ACHN (cell line): ENCODE results near the gene STK26.
A peak's percentile ranks its signal among the peaks of the same experiment; 100 is the strongest.
"Not testable (repeated sequence)": the region's sequence is repeated elsewhere in the genome, so short reads cannot be mapped to it uniquely, and the experiment has no call there.

ENCODE experiments used
- DNase-seq: peaks from one replicate; pipeline ENCODE4 v3.0.0-alpha.2; 2015
- in situ Hi-C: cut with HindIII; loops from 2 replicates; pipeline ENCODE4 v1.10.0; 2017; ENCODE audit warnings: low sequenced_read_pairs, low pct_ligation_motif_present, low pct_unique_long_range_greater_than_20kb

The STK26 gene

DNA sequence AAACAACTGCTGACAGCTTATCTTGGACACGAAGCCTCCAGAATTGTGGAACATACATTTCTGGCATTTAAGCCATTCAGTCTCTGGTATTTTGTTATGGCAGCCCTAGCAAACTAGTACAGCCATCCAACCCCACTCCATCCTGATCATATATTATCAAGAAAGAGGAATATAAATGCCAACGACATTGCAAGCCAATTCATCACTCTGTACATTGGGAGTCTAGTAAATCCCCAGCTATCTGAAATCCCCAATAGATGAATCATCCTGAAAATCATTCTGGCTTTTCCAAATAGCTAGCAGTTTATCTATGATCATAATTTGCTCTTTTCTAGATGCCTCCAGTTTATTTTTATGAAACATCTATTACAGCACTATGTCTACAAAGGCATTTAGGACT lies 63.6 kb downstream of the STK26 start:
- in situ Hi-C loops: no loop called here
- DNase-seq: no peak

DNA sequence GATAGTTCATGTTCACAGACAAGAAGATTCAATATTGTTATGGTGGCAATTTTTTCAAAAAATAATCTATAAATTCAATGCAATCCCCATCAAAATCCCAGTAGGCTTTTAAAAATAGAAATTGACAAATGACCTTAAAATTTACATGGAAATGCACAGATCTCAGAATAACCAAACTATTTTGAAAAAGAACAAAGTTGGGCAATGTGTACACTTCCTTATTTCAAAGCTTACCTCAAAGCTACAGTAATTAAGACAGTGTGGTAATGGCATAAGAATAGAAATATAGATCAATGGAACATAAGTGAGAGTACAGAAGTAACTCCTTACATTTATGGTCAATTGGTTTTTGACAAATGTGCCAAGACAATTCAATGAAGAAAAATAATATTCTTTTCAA lies 65.8 kb downstream of the STK26 start:
- in situ Hi-C loops: no loop called here
- DNase-seq: no peak

DNA sequence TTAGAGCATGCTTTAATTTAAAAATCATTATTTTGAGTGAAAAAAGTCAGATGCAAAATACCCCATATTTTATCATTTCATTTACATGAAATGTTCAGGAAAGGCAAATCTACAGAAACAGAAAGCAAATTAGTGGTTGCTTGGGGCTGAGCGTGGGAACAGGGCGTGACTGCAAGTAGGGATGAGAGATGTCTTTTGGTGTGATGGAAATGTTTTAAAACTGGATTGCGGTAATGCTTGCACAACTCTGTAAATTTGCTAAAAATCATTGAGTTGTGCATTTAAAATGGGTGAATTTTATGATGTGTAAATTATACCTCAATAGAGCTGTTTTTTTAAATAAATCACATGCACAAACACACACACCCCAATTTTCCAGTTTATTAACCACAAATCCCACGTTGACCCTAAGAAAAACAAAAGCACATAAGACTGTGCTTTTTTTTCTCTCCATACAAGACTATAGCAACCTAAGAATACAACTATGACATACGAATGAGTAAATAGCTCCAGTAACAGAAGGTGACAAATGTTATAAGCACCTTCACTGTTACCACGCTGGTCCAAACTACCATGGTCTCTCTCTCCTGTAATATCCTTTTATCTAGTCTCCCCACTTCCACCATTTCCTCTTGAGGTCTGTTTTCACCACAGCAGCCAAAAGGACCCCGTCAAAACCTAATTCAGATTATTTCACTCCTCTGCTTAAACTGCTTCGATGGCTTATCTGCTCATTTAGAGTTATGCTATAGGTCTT lies 67.5 kb downstream of the STK26 start:
- in situ Hi-C loops: no loop called here
- no peak for DNase-seq

DNA sequence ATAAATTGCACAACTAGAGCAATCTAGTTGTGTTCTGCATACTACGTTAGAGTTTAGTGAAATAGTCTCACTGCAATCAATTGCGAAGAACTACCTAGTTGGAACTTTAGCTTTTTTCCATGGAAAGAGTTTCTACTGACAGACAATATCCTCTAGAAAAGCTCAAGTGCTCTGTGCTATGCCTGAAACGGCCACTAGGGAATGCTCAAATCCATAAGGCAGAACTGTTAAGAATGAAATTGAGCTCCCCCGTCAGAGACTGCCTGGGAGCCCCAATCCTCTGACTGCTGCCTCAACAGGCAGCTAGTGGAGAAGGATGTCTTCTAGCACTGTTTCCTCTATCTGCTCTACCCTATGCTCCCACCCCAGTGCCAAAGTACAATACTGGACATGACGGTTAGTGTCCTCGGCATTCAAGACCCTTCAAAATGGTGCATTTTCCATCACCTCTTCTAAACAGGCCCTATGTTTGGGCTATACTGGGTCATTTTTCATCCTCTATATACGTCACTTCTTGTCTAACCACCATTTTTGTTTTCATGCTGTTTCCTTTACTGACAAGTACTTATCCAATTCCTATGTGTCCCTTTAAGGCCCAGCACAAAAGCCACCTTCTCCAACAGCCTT lies 69.5 kb downstream of the STK26 start:
- in situ Hi-C loops: no loop called here
- peak; percentile 53 for DNase-seq

DNA sequence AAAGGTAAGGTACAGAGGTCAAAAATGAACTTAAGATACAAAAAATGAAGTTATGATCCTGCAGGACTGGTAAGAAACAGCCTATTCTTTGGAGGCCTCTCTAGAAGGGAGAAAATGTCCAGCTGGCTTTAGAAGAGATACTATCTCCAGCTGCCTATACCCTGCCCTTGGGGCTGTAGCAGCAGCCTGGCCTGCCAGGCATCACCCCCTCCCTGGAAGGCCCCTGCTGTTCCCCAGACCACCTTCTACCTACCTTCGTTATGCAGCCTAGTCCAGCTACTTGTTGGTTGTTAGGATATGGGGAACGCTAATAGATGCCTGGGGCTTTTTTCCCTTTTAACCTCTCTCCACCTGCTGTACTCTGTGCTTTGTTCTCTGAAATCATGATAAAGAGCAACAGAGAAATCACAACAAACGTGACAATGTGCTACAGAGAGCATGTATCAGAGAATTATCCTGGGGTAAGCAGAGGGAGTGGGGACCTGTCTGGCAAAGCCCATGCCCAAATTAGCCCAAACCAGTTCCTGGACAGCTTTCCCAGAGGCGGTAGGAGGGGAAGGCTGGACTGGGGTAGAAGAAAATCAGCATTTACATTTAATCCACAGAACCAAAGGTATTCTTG lies 70.2 kb downstream of the STK26 start:
- no peak for DNase-seq
- in situ Hi-C loops: no loop called here

DNA sequence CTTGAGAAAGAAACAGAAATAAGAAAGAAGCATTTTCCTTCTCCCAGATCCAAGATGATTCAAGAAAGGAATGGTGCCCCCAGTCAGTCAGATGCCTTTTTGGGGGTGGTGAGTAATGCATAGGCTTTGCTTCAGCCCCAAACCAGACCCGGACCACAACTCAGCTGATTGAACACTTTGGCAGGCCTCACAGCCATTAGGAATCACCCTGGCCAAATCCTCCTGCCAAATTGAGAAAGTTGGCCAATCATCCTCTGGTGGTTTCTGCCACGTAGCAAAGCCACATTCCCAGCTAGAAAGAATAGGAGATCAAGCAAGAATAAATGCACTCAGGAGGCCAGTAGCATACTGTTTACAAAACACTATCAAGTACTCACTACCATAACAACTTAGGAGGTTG lies 71.1 kb downstream of the STK26 start:
- in situ Hi-C loops: no loop called here
- no peak for DNase-seq

DNA sequence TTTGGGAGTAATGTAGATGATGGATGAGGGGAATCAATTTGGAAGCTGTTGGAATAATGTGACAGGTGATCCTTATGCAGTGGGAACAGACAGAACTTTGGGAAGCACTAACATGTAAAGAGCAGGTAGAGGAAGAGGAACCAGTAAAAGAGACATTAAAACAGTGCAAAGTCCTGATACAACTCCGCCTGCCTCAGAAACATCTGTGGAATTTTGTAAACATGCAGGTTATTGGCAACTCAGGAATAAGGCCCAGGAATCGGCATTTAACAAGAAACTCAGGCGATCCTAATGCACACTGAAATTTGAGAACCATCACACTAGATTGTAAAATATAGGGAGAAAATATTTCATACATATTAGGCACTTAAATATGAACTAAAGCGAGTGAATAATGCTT lies 75.6 kb downstream of the STK26 start:
- in situ Hi-C loops, DNase-seq: not testable (repeated sequence)

DNA sequence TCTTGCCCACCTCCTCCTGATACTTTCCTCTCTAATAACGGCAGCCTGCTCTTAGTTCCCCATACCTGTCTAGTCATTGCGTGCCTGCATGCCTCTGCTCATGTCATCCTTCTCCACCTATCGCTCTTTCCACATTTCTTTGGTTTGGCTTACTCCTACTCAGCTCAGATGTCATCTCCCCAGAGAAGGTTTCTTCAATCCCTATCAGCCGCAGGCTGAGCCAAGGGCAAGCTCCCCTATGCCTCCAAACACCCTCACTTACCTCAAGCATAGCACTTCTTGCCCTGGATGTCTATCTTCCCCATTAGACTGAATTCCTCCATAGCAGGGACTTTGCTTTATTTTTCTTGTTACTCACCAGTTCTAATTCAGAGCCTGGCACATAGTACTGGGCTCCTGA lies 78.1 kb downstream of the STK26 start:
- no peak for DNase-seq
- in situ Hi-C loops: no loop called here

DNA sequence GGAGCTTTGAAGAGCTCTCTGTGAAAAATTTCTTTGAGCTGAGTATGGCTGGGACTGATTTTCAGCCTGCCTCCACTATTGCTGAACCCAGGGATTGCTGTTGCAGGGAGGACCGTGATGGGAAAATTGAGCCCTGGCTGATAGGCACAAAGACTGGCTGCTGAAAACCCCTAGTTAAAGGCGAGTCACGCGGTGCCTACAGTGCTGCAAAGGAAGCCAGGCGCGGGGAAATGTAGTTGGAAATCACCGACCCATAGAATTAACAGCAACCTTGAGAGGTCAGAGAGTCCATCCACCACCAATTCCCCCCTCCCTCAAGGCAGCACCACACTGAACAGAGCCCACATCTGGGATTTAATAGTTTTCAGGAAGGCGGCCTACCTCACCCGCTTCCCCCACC lies 78.7 kb downstream of the STK26 start:
- no peak for DNase-seq
- in situ Hi-C loops: no loop called here

DNA sequence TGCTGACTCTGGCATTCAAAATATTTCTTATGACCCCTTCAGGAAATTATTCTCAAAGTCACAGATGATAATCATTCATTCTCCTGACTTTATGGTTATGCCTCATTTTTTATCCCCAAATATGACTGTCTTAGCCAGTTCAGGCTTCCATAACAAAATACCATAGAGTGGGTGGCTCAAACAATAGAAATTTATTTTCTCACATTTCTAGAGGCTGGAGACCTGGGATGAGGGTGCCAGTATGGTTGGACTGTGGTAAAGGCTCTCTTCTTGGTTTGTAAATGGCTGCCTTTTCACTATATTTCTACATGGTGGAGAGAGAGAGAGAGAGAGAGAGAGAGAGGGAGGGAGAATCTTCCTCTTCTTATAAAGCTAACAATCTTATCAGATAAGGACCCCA lies 84.2 kb downstream of the STK26 start:
- in situ Hi-C loops: no loop called here
- DNase-seq: no peak

DNA sequence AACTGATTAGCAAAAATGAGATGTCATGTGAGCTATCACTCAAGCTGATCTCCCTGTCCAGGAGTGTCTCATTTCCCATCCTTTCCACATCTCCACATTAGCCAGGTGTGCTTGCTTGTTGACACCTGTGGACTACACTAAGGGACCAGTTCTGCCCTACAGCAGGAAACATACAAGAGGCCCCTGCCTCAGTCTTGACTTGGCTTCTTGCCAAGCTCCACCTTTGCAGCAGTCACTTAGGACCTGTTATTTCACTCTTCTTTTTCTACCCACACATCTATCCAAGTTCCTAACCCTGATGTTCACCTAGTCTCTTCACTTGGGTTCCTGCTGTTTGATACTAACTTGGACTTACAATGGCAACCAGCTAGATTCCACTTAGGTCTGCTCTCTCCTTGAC lies 91.5 kb downstream of the STK26 start:
- DNase-seq: no peak

DNA sequence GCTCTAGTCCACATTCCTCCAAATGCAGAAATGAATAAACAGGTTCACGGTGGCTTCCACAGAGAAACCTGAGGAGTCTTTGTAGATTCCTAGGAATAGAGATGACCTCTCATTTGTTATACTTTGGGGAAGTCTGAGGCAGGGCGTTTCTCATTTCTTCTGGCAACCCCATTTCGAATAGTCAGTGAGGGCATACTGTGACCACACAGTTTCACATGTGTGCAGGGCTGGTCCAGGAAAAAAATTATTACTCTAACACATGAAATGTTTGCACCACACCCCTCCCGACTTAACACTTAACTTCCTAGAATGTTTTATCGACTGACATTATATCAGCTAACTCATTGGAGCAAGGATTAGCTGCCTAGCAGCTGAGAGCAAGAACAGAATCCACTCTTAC lies 92.7 kb downstream of the STK26 start:
- no peak for DNase-seq
- in situ Hi-C loops: no loop called here

More for the DNA sequence above, 91.5 kb downstream of the STK26 start:
- in situ Hi-C loops: no loop called here

DNA sequence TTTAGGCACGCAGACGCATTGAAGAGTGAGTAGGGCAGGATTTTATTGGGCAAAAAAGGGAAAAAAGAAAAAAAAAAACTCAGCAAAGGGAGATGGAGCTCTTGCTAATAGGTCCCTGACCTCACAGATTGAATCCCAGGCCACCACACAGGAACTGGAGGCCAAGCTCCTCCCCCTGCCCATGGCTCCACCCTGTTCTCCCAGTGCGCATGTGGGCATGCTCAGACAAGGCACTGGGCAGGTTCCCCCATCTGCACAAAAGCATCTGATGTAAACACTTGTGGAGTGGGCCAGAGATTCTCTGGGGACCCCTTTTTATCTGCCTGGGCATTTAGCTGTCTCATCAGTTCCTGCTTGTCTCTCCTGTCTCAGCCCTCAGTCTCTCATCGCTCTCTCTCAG lies 95.3 kb downstream of the STK26 start:
- no peak for DNase-seq
- in situ Hi-C loops: no loop called here

DNA sequence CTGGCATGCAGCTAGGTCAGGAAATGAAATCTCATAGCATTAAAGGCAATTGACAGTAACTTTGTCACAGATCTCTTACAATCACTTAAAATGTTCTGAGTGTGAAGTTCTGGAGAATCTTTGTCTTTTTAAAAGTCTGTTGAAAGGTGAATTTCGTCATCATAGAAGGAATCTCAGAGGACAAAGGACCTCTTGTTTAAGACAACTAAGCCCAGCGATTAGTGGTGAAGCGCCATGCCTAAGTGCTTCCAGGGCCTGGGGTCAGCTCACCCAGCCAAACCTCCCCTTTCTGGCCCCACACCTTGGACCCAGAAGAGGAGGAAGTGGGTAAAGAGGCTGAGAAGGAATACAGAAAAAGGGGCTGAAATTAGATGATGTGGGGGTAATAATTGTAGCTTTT lies 96.2 kb downstream of the STK26 start:
- no peak for DNase-seq
- in situ Hi-C loops: no loop called here

DNA sequence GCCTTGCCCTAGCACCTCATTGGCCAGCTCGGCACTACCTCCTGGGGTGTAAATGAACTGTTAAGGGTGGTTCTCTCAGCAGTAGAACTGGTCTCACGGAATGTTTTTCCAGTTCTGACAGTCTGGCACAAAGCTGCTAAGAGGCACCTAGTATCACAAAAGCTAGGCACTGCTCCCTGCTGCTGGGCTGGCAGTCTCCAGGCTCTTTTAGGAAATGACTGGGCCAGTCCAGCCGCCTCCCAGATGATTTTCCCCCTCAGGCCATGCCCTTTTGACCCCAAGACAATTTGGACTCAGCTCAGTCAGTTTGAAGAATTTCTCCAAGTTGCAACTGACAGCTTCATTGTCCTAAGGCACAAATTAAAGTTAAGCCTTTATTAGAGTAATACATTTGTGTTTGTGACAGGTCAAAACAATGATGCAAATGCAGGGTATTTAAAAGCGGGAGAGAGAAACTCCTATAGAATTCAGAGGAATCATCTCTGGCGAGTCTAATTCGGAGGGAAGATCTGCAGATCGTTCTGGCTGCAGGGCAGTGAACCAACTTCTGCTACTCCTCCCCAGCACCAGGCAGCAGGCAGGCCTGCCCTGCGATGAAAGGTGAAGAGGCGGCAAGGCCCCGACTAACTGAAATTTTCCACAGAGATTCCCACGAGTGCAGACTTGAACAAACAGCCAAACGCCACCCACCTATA lies 96.9 kb downstream of the STK26 start:
- in situ Hi-C loops: no loop called here
- DNase-seq: no peak

DNA sequence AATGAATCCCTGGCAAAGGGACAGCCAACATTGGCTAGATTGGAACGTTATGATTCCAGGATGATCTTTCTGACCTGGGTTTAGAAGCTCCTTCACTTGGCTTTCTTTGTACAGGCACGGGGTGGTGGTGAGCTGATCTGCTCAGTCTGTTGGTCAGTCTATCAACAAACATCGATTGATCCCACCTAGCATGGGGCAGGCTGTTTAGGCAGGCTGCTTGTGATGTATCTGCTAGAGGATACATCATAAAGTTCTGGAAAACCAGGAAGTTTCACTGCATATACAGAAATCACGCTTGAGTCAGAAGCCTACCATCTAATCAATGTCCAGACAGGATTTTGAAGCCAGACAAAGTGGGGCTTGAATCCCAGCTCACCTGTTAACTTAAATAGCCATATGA lies 97.8 kb downstream of the STK26 start:
- DNase-seq: no peak
- in situ Hi-C loops: no loop called here
